AG08395 (cell line): ENCODE data around the gene PTMS.

Experiments
- DNase-seq: peaks from one replicate; pipeline ENCODE4 v3.0.0; 2012; ENCODE audit warnings: mixed read lengths, low spot score

The PTMS gene

DNA sequence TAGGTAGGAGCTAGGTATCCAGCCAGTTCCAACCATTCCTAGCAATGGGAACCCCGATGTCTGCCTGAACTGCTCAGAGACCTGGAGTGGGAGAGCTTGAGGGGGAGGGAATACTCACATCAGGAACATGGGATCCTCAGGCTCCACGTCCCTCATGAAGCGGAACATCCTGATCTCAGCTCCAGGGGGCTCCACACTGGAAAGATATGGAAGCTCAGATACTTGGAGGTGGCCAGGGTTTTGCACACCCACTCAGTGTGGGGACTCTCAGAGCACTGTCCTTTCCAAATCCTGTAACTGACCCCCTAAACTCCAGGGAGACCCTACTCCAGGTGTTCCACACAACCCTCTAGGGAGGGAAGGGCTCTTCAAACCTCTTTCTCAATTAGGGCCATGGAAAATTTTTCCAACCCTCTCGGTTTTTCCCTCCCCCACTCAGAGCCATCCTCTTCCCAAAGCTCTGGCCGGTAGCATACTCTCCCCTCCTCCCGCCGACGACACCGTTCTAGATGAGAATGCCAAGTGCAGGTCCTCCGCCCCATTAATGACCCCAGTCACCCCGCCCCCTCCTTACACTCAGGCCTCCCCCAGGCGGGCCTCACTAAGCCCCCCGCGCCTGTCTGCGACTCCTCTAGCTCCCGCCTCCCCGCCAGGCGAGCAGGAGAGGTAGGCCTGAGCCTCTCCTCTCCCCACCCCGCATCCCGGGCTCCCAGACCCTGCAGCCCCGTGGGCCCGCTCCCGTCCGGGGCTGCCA, 13.8 kb upstream of the PTMS start:
- DNase-seq: peak; percentile 67

DNA sequence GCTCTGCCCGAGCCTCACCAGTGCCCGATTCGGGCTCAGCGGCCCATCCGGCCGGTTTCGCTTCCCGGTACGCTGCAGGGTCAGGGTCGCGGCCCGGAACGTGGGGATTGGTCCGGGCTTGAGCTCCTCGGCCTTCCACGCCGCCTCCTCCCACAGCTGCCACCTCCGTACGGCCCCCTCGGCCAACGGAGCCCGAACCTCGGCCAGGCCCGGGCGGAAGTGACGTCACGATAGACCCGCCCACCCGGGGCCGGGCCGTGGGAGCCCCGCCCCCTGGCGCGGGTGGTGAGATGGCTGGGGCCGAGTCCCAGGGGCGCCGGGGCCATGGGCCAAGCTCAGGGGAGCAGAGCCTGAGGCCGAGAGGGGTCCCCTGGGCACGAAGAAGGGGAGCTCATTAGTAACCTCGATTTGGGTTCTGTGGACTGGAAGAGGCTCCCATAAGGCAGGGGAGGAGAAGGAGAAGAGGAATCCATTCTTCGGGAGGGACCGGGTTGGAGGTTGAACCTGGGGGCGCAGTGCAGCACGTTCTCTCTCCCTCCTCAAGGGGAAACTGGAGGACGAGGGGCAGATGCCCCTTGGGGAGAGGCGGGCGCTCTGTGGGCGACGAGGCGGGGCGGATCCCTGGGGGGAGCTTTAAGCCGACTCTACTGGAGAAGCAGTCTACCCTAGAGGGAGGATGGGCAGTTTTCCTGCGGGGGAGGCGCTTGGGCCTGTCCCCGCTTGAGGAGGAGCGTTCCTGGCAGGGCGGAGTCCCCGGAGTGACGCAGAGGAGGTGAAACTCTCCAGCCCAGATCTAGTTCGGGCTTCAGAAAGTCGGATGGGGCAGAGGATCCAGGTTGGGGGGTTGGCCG, 13.0 kb upstream of the PTMS start, which contains the start of gene MLF2:
Gene MLF2, minus strand, starts transcription at position 221 of the 851 bp plus-strand sequence. CDS start 807 bp downstream, outside the sequence.
- peak; percentile 99 for DNase-seq

DNA sequence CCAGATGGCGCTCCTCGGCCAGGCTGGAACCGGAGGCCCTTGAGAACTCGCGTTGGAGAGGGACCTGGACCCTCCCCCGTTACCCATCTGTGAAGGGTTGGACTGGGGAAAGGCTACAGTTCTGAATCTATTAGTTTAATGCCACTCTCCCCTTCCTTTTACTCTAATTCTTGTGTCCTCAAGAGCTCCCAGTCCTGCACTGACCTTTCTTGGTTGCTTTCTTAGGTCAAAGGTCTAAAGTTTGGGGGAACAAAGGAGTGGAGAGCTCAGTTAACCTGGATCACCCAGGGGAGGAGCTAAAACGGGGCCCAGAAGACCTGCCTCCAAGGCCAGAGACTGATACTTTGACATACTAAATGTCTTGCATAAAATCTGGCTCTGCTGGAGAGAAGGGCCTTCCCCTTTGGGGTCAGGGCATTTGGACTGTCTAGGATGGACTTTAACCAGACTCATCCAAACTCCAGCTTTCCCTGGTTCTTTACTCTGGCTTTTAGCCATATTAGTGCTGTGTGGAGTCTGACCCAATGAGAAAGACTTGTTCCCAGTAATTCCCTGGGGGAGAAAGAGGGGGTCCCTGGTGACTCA, 12.3 kb upstream of the PTMS start:
- DNase-seq: no peak

DNA sequence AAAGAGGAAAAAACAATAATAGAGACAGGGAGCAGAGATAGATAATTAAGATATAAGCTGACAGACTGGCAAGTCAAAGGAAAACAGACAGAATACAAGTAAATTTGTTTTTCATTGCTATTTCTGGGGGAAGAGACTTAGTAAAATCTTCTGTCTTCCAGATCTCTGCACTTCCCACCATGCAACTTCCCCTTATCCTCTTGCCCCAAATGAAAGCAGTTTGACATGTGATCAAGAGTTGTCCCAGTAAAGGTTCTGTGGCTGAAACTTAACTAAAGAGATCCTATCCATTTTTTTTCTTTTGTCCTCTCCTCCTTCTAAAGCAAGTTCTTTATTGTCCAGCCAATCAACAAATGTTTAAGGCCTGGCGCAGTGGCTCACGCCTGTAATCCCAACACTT, 11.8 kb upstream of the PTMS start:
- DNase-seq: no peak

DNA sequence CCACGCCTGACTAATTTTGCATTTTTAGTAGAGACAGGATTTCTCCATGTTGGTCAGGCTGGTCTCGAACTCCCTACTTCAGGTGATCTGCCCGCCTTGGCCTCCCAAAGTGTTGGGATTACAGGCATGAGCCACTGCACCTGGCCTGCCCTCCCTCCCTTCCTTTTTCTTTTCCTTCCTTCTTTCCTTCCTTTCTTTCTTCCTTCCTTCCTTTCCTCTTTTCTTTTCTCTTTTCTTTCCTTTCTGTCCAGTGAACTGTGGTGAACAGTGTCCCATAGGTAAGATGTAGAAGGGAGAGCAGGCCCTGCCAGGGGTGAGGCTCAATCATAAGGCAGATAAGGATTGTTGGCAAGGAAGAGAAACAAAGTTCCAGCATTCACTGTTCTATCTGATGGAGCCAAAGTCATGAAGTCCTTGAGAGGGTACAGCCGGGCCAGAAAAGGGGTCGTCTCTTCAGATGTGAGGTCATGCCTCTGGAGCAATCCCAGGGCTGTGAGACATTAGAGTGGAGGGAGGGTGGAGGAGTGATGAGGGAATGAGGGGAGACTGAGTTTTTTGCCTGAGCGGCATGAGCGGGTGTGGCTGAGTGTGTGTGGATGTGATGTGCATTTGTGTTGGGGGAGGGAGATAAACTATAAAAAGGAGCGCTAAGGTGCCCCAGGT, 9.0 kb upstream of the PTMS start:
- DNase-seq: no peak

DNA sequence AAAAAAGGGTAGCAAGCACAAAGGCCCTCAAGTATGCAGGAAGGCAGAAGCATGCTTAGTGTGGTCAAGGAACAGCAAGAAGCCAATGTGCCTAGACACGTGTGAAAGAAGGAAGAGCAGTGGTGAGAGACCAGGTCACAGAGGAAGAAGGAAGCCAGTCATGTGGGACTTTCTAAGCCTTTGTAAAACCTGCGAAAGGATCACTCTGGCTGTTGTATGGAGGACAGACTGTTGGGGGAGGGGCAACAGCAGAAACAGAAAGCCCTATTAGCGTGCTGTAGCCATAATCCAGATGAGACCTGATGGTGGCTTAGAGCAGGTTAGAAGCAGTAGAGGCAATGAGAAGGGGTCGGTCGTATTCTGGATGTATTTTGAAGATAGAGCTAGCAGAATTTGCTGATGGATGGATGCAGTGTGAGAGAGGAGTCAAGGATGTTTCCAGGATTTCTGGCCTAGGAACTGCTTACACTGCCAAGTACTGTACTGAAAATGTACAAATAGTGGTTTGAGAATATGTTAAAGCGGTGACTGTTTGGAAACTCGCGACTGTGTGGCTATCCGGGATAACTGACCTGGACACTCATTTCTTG, 7.6 kb upstream of the PTMS start:
- DNase-seq: no peak

DNA sequence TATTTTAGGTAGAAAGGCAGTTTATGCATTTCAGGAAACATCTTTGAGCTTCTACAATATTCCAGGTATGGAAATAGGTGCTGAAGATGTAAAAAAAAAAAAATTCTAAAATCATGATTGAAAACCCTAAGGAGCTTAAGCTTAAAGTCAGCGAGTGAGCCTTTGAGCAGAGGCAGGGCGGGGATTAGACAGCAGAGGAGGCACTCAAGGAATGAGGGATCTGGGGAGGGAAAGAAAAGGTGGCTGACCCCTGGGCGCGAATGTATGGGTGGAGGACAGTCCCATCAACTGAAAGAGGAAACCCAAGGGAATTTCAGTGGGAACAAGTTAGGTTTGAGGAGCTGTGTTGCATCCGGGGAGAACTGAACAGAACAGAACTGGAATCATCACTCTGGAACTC, 6.4 kb upstream of the PTMS start:
- DNase-seq: no peak

DNA sequence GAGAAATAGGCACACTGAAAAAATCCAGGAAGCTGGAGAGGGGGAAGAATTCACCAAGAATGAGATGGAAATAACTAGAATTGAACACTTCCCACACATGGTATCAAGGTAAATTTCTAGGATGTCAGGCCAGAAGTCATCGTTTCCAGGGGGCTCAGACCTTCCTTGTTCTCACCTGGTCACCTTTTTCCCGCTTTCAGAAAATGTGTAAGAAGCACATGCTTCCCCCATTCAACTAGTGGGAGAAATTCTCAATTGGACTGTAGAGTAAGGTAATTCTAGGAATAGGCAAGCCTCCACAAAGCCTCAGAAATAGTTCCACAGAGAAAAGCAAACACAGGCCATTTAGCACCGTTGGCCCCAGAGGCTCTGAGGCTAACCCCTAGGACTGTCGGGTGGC, 2.8 kb upstream of the PTMS start:
- no peak for DNase-seq

DNA sequence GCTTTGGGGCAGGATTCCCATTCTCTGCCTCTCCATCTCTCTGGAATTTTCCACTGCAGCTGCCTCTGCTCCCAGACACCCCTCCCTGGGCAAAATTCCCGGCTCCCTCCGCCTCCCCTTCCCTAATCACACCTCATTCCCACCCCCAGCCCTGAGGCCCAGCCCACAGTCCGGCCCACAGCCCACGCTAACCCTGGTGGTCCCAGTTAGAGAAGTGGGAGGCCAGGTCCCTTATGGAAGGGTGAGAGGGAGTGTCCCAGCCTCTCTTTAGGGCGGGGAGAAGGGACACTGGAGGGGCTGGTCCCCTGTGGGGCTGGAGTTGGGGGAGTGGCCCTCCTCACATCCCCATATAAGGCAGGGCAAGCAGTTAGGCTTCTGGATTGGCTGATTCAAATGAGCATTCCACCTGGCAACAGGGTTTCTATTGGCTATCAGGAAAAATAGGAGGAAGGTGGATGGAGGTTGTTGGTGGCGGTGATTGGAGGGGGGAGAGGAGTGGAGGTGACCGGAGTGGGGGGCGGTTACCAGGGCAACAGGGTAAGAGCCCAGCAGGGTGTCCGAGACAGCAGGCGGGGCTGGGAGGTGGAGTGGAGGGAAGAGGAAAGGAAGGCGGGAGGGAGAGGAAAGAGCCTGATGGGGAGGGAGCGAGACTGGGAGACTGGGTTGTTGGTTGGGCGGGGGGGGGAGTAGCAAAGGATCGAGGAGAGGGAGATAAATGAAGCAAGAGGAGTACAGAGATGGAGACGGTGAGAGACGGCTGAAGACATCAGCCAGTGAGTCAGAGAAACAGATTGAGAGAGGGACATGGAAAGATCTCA, 1.9 kb upstream of the PTMS start:
- peak; percentile 98 for DNase-seq

DNA sequence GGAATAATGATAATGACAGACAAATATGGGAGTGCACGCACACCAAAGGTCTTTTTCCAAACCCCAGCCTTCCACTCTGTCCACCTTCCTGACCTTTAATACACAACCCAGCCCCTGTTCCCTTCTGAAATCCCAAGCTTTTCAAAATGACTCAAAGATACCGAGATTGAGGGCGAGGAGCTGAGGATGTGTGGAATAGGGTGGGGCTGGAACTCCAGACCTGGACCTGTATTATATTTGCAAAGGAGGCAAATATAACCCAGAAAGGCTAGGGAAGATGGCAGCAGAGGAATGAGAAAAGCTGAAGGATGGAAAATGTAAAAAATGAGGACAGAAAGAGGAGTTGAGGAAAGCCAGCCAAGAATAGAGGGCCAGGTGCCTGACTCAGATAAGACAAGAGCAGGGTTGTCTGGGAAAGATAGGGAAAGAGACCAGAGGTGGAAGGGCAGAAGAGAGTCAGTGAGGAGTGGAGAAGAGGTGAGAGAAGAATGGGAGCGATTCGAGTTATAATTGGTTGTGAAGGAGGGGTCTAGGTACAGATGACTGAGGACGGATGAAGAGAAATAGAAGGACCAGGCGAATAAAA, 1.0 kb upstream of the PTMS start:
- no peak for DNase-seq

DNA sequence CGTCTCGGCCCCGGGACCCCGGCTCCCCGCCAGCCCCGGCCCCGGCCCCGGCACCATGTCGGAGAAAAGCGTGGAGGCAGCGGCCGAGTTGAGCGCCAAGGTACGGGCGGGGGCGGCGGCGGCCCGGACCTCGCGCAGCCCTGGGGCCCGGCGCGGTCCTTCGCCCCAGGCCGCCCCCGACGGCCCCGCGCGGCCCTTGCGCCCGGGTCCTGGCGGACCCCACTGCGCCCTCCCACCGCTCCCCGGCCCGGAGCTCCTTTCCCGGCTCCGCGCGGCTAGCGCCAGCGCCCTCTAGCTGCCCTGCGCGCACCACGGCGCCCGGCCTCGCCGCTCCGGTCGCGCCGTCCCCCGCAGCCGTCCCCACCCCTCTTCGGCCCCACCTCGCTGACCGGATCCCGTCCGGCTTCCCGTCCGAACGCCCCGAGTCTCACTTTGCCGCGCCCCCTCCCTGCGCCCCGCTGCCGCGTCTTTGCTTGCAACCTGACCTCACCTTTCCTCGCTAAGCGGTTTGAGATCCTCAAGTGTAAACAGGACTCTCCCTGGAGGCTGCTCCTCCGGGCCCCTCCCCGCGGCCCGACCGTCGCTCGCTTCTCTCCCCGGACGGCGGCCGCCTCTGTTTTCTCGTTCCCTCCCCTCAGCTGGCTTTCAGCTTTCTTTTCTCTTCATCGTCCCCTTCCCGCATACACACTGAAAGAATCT, 637 bp downstream of the PTMS start:
- peak; percentile 70 for DNase-seq

DNA sequence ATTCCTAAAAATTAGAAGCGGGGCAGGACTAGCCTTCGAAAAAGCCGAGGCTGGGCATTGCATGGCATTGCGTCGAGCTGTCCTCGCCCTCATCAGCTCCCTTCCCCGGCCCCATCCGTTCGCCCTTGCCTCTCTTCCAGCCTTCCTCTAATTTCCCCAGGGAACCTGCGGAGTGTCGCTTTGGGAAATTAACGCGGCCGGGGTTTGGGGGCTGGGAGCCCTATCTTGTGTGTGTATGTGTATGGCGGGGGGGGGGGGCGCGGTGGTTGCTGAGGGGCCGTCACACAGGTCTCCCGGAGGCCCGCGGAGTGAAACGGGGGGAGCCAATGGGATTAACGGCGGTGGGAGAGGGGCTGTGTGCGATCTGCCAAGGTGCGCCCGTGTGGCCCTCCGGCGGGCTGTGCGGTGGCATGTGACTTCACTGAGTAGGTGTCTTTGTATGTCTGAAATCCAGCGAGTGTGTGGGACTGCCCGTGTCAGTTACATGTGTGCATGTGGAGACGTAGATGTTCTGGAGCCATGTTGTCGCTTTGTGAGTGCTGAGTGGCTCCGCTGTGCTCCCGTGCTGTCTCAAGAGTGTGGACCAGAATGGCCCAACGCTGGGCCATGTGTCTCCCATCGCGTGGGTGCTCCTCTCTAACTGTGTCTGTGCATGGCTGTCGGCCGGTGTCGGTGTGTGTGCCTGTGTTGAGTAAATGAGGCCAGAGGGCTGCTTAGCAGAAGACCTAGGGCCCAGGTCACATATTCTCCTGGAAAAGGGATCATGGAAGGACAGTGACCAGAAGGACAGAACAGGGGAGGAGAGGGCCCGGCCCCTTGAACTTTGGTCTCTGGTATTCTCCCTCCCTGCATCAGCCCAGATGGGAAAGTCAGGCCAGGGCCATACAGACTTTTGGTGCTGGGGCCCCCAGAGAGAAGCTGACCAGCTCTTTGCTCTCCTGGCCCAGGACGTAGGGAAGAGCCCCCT, 1.5 kb downstream of the PTMS start:
- no peak for DNase-seq

DNA sequence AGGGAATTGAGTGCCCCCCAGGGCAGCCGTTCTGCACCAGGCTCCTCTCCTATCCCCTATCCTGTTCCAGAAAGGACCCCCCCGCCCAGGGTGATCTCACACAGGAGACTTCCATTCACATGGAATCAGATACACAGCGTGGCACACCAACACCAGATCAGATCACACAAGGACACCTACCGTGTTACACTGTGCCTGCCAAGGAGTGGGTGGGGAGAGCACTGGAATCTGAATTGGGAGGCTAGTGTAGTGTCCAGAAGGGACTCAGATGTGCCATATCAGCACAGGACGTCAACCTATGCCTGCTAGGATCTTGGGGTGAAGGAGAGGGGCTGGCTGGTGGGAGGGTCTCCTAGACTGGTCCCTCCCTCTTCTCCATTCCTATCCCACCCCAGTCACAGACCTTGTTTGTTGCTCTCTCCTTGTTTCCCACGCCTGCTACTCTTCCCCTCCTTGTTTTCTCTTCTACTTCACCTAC, 2.3 kb downstream of the PTMS start:
- no peak for DNase-seq

DNA sequence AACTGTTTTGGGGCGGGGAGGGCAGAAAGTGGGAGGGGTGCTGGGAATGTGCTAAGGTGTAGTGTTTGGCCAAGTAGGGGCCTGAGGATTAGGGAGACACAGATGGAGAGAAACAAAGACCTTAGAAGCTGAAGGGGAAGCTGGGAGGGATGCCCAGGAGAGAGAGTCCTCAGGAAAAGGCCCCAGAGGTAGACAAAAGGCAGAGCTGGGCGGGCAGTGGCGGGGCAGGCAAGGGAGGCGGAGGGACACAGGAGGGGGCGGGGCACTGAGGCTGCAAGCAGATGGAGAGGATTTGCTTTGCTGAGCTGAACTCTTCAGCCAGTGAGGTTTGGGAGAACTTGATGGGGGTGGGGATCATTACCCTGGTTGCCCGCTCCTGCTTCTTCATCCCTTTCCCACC, 2.8 kb downstream of the PTMS start:
- DNase-seq: peak; percentile 67

DNA sequence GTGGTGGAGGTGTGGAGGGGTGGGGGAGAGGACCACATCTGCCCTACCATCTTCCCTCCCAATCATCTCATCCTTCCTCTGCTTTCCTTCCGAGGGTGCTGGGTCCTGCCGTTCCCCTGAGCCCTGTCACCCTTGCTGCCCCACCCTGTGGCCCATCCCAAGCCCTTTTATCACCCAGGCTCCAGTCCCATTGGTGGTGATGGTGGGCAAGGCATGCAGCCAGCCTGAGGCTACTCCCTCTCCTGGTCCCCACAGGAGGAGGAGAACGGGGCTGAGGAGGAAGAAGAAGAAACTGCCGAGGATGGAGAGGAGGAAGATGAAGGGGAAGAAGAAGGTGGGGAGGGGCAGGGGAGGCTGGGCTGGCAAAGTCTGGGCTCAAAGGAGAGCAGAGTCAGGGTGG, 3.5 kb downstream of the PTMS start:
- DNase-seq: no peak

DNA sequence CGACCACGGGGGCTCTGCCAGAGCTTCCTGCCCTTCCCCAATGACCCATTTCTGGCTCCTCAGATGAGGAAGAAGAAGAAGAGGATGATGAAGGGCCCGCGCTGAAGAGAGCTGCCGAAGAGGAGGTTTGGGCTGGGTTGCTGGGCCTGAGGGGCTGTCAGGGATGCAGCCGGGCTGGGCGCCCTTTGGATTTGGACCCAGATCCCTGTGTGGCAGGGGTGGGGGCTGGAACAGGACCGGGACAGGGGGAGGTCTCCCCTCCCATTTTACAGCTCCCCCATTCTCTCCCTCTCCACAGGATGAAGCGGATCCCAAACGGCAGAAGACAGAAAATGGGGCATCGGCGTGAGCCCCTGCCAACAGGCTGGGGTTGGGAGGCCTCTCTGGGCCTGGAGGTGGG, 3.9 kb downstream of the PTMS start:
- no peak for DNase-seq

DNA sequence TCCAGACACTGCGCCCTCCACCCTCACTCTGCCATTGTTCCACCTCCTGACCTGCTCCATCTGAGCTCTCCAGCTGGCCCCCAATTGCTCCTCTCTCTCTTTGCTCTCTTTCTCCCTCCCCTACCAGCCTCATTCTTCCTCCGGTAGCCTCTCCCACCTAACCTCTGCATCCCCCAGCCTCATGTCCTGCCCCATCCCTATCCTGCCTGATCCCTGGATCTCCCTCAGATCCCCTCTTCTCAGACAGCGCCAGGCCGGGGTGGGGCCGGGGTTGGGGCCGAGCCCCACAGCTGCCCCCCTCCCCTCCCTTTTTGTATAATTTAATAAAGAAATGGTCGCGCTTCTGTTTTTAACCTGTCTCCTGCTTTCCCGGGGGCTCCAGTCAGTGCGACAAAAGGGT, 4.4 kb downstream of the PTMS start:
- DNase-seq: no peak

DNA sequence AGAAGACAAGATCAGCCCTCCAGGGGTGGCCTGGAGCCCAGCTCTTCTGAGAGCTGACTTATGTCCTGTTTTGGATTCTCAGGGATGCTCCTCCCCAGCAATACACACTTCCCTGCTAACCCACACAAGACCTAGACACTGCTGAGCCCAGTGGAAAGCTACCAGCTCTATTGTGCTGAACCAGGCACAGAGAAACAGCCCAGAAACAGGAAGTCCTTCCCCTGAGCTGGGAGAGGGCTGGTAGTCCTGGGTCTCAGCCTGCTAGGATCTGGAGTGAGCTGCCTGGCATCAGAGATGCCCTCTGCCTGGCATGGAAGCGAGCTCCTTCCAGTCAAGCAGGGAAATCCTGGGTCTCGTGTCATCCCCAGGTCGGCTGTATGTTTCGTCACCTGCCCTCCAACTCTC, 4.9 kb downstream of the PTMS start:
- no peak for DNase-seq
